ENCODE results near the gene IFT81. TPM values are rescaled to one million over a fixed set of nuclear protein-coding genes. Genes with fewer than 3 reads are reported as not detected.

Gene IFT81
- total RNA-seq, 1 experiment from 2014 or later: 15.5 TPM

DNA sequence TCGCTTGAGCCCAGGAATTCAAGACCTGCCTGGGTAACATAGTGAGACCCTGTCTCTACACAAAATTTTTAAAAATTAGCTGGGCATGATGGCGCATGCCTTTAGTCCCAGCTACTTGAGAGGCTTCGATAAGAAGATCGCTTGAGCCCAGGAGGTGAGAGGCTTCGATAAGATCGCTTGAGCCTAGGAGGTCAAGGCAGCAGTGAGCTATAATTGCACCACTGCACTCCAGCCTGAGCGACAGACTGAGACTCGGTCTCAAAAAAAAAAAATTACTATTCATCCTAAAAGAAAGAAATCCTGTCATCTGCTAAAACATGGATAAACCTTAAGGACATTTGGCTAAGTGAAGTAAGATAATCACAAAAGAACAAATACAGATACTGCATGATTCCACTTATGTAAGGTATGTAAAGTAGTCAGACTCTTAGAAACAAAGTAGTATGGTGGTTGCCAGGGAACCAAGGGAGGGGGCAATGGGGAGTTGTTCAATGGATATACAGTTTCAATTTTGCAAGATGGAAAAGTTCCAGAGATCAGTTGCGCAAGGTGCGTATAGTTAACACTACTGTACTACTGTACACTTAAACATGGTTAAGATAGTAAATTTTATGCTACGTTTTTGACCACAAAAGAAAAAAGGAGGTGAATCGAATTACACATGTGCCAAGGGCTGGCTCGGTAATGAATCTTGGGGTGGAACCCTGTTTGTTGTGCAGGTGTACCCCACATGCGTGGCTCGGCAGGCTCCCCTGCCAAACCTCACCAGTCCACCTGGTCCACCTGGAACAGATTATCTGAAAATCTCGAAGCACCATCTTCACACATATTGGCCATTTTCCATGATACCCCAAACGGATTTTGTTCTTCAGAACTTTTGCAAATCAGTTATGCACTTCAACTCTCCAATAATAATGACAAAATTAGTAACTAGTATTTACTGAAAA lies 138.6 kb downstream of the IFT81 start:
- Histone ChIP-seq H3K4me1 (ENCODE audit: control insufficient read depth, insufficient read depth, low read length) (peaks cover 10% of the 10 kb centered on the region), H3K4me3 (ENCODE audit: low read depth in 2 of 2, low read length in 2 of 2) (no peak overlapping the region), H3K27me3 (ENCODE audit: control insufficient read depth, insufficient read depth, low read length) (no peaks in the 10 kb centered on the region), H3K27ac (ENCODE audit: low read length) (no peak overlapping the region), H3K9me3 (ENCODE audit: control insufficient read depth, insufficient read depth, low read depth, low read length) (no peaks in the 10 kb centered on the region), H3K36me3 (ENCODE audit: control insufficient read depth, insufficient read depth, low read length) (no peaks in the 10 kb centered on the region)
- BruUV-seq (replicated peaks): no TSS peak
- ChIA-PET POLR2A (no interaction called here), CTCF (interaction anchor here (0.6 kb wide), 1 partner anchor 168 kb away, joined by 4 read pairs; no protein-coding TSS in a partner anchor)
- intact Hi-C loops (cut with micrococcal nuclease; ENCODE audit: unreplicated experiment): no loop called here
- ATAC-seq (no peak), DNase-seq (ENCODE audit: low read depth, low spot score) (no peak)
- in situ Hi-C loops (cut with HindIII; ENCODE audit: low pct_unique_long_range_greater_than_20kb, low sequenced_read_pairs): no loop called here
- TF ChIP-seq TCF7L2 (IDR thresholded peaks at IDR 0.05; ENCODE audit: low read depth, low read length): no peak
- TF ChIP-seq, protein P1, sequence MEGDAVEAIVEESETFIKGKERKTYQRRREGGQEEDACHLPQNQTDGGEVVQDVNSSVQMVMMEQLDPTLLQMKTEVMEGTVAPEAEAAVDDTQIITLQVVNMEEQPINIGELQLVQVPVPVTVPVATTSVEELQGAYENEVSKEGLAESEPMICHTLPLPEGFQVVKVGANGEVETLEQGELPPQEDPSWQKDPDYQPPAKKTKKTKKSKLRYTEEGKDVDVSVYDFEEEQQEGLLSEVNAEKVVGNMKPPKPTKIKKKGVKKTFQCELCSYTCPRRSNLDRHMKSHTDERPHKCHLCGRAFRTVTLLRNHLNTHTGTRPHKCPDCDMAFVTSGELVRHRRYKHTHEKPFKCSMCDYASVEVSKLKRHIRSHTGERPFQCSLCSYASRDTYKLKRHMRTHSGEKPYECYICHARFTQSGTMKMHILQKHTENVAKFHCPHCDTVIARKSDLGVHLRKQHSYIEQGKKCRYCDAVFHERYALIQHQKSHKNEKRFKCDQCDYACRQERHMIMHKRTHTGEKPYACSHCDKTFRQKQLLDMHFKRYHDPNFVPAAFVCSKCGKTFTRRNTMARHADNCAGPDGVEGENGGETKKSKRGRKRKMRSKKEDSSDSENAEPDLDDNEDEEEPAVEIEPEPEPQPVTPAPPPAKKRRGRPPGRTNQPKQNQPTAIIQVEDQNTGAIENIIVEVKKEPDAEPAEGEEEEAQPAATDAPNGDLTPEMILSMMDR (IDR thresholded peaks at IDR 0.05): no peak
- no peak for TF ChIP-seq SIN3A (IDR thresholded peaks at IDR 0.05; ENCODE audit: borderline replicate concordance, insufficient read depth, low read depth, low read length)
- TF ChIP-seq POLR2AphosphoS5 (IDR thresholded peaks at IDR 0.05; ENCODE audit: low read depth, low read length): no peak
- TF ChIP-seq, protein P2, sequence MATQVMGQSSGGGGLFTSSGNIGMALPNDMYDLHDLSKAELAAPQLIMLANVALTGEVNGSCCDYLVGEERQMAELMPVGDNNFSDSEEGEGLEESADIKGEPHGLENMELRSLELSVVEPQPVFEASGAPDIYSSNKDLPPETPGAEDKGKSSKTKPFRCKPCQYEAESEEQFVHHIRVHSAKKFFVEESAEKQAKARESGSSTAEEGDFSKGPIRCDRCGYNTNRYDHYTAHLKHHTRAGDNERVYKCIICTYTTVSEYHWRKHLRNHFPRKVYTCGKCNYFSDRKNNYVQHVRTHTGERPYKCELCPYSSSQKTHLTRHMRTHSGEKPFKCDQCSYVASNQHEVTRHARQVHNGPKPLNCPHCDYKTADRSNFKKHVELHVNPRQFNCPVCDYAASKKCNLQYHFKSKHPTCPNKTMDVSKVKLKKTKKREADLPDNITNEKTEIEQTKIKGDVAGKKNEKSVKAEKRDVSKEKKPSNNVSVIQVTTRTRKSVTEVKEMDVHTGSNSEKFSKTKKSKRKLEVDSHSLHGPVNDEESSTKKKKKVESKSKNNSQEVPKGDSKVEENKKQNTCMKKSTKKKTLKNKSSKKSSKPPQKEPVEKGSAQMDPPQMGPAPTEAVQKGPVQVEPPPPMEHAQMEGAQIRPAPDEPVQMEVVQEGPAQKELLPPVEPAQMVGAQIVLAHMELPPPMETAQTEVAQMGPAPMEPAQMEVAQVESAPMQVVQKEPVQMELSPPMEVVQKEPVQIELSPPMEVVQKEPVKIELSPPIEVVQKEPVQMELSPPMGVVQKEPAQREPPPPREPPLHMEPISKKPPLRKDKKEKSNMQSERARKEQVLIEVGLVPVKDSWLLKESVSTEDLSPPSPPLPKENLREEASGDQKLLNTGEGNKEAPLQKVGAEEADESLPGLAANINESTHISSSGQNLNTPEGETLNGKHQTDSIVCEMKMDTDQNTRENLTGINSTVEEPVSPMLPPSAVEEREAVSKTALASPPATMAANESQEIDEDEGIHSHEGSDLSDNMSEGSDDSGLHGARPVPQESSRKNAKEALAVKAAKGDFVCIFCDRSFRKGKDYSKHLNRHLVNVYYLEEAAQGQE (IDR thresholded peaks at IDR 0.05; ENCODE audit: insufficient read depth in 1 of 2, low read depth in 2 of 2, low read length in 1 of 2): no peak

DNA sequence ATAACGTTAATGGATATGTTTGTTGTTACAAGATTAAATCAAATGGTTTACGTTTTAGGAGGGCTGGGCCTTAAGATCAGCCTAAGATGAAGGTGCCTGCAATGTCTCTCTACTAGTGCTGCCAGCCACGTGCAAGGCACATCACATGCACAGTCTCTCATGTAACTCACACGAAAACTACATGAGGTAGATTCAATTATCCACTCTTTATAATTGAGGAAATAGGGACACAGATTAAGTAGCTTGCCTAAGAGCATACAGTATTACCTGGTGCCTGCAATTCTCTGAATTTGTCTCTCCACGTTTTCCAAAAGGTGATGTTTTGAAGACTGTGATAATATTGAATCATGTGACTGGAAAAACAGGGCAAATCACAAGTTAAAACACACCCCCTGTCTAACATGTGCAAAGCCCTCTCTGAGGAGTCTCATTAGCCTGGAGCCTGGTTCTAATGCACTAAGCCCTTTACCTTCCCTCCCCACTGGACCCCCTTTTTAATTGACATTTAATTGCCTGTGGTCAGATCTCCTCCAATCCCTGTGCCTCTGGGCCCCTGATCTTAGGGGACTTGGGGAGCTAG lies 142.3 kb downstream of the IFT81 start:
- ATAC-seq (no peak), DNase-seq (ENCODE audit: low read depth, low spot score) (no peak)
- no peaks in the 10 kb centered on the region for H3K27me3 ChIP-seq (ENCODE audit: control insufficient read depth, insufficient read depth, low read length)
- no TSS peak for BruUV-seq (replicated peaks)
- intact Hi-C loops (cut with micrococcal nuclease; ENCODE audit: unreplicated experiment) (no loop called here), in situ Hi-C loops (cut with HindIII; ENCODE audit: low pct_unique_long_range_greater_than_20kb, low sequenced_read_pairs) (no loop called here)
- no peaks in the 10 kb centered on the region for H3K36me3 ChIP-seq (ENCODE audit: control insufficient read depth, insufficient read depth, low read length)
- H3K4me1 ChIP-seq (ENCODE audit: control insufficient read depth, insufficient read depth, low read length): peaks cover 30% of the 10 kb centered on the region
- no peaks in the 10 kb centered on the region for H3K9me3 ChIP-seq (ENCODE audit: control insufficient read depth, insufficient read depth, low read depth, low read length)
- TF ChIP-seq, protein P1 (IDR thresholded peaks at IDR 0.05): no peak
- TF ChIP-seq, protein P2 (IDR thresholded peaks at IDR 0.05; ENCODE audit: insufficient read depth in 1 of 2, low read depth in 2 of 2, low read length in 1 of 2): no peak
- TF ChIP-seq POLR2AphosphoS5 (IDR thresholded peaks at IDR 0.05; ENCODE audit: low read depth, low read length): no peak
- no peak overlapping the region for H3K27ac ChIP-seq (ENCODE audit: low read length)
- ChIA-PET CTCF (no interaction called here), POLR2A (interaction anchor here (1.1 kb wide), 1 partner anchor 8 kb away, joined by 3 read pairs; no protein-coding TSS in a partner anchor)
- H3K4me3 ChIP-seq (ENCODE audit: low read depth in 2 of 2, low read length in 2 of 2): no peak overlapping the region

Data from Panc1 (cell line).